Stimulated activated CD4-positive, alpha-beta T cell treated with anti-CD3 and anti-CD28 coated beads, Interleukin-12 subunit alpha, Interleukin-12 subunit beta, amount 100 ng/mL, for 24 hours (primary cell): ENCODE data around the gene TSPAN31.
A peak's percentile ranks its signal among the peaks of the same experiment; 100 is the strongest.
"Not testable (repeated sequence)": the region's sequence is repeated elsewhere in the genome, so short reads cannot be mapped to it uniquely, and the experiment has no call there.

Source experiments
- DNase-seq, 2 experiments: peaks; one replicate each; pipeline ENCODE4 v3.0.0-alpha.2; 2020; ENCODE audit warnings: low read depth in 2 of 2

The TSPAN31 gene

DNA sequence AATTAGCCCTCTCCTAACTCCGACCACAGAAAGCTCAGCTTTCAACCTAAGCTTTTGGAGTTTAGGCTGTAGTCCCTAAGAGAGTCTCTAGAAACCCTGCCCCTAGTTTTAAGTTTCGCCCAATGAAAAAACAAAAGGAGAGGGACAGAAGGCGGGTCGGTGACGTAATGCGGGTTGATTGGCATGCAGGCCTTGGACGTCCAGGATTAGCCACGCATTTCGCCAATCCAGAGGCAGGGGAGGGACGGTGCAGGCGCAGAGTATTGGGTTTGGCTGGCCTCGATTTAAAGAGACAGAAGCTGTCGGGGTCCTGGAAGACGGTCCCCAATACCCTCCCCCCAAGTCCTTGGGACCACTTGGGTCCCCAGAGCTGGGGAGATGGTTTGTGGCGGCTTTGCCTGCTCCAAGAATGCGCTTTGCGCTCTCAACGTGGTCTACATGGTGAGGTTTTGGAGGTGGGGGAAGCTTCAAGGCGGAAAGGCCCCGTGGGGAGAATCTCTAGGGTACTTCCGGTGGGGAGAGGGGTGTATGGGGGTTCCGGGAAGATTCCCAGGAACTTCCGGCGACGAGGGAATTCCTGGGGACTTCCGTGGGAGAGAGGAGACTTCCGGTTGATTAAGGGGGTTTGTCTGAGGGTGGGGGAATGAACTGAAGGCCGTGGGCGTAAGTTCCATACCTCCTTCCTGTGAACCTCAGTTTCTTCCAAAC lies at the start of gene TSPAN31:
TSPAN31 (plus strand) TSS at position 263 of the 708 bp plus-strand sequence; CDS start at position 379, 116 bp downstream.
- peak; percentile 91 to 94 for DNase-seq

- no peak for DNase-seq
Observed at GRCh38 chr12:57695770-57696432, 48.9 kb upstream of the TSPAN31 start.

GRCh38 chr12:57697076-57697475 lies 47.8 kb upstream of the TSPAN31 start:
- no peak for DNase-seq

DNA sequence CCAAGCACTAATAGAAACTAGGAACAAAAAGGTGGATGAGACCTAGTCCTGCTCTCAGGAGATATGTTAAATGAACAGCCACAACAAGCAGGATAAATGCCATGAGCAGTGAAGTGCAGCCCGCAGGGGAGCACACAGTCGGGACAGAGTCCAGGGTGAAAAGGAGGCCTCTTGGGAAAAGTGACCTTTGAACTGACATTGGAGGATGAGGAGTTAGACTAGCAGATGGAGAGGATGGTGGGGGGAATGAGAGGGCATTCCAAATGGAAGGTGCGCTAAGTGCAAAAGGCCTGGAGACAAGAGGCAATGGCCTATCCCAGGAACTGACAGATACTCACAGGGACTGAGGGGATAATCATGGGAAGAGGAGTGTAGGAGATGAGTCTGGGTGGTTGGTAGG lies 46.4 kb upstream of the TSPAN31 start:
- no peak for DNase-seq

- DNase-seq = no peak
Observed at GRCh38 chr12:57700317-57700716, 44.5 kb upstream of the TSPAN31 start.

GRCh38 chr12:57707250-57707649 lies 37.6 kb upstream of the TSPAN31 start:
- no peak for DNase-seq

- DNase-seq = no peak
Observed at GRCh38 chr12:57708296-57708695, 36.5 kb upstream of the TSPAN31 start.

DNA sequence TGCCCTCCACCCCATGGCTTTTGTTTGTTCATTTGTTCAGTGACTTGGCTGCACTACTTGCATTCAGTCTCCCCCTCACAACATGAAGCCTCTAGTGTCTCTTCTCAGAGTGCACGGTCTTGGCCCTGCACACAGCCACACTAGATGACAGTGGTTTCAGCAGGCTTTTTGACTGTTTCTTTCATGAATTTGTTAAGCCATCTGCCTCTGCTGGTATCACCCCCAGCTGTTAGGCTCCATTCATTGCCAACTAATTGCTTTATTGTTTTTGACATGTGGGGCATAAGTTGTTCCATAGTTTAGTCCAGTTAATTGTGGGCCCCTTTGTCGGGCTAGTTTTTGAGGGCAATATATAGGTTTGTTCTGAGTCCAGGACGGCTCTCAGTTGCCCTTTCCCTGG lies 32.1 kb upstream of the TSPAN31 start:
- no peak for DNase-seq

GRCh38 chr12:57713209-57713608 lies 31.6 kb upstream of the TSPAN31 start:
- no peak for DNase-seq

DNA sequence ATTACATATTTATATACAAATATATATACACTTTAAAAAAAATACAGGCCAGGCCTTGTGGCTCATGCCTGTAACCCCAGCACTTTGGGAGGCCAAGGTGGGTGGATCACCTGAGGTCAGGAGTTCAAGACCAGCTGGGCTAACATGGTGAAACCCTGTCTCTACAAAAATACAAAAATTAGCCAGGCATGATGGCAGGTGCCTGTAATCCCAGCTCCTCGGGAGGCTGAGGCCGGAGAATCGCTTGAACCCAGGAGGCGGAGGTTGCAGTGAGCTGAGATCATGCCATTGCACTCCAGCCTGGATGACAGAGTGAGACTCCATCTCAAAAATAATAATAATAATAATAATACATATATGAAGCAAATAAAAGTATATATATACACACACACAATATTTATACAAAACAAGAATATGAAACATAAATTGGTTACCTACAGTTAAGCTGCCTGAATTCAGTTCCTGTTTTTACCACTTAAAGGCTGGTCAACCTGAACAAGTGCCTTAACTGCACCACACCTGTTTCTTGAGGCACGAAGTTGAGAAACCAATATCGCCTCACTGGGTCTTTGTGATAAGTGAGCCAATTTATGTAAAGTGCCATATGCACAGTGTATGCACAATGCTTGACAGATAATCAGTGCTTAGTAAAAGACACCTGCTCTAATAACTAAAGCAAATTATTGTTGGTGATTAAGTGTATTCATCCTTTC lies 29.6 kb upstream of the TSPAN31 start:
- DNase-seq = not testable (repeated sequence)

GRCh38 chr12:57715786-57716185 lies 29.1 kb upstream of the TSPAN31 start:
- DNase-seq = no peak

DNA sequence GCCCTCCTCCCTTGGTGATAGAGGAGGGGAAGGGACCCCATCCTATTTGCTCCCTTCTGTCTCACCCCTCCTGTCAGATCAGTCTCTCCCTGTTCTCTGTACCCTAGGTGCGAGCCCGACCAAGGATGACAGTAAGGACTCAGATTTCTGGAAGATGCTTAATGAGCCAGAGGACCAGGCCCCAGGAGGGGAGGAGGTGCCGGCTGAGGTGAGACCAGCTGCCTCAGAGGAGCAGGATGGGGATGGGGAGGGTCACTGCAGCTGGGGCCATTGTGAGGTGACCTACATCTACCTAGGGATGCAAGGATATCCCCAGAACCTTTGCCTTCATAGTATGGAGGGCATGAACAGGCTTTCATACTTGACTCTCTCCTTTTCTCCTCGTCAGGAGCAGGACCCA lies 28.5 kb upstream of the TSPAN31 start:
- DNase-seq = no peak

GRCh38 chr12:57717131-57717530 lies 27.7 kb upstream of the TSPAN31 start:
- no peak for DNase-seq

- no peak for DNase-seq
Observed at GRCh38 chr12:57717846-57718640, 26.8 kb upstream of the TSPAN31 start.

GRCh38 chr12:57718641-57719528 lies 26.0 kb upstream of the TSPAN31 start:
- no peak for DNase-seq

- no peak for DNase-seq
Observed at GRCh38 chr12:57719777-57720605, 24.8 kb upstream of the TSPAN31 start.

DNA sequence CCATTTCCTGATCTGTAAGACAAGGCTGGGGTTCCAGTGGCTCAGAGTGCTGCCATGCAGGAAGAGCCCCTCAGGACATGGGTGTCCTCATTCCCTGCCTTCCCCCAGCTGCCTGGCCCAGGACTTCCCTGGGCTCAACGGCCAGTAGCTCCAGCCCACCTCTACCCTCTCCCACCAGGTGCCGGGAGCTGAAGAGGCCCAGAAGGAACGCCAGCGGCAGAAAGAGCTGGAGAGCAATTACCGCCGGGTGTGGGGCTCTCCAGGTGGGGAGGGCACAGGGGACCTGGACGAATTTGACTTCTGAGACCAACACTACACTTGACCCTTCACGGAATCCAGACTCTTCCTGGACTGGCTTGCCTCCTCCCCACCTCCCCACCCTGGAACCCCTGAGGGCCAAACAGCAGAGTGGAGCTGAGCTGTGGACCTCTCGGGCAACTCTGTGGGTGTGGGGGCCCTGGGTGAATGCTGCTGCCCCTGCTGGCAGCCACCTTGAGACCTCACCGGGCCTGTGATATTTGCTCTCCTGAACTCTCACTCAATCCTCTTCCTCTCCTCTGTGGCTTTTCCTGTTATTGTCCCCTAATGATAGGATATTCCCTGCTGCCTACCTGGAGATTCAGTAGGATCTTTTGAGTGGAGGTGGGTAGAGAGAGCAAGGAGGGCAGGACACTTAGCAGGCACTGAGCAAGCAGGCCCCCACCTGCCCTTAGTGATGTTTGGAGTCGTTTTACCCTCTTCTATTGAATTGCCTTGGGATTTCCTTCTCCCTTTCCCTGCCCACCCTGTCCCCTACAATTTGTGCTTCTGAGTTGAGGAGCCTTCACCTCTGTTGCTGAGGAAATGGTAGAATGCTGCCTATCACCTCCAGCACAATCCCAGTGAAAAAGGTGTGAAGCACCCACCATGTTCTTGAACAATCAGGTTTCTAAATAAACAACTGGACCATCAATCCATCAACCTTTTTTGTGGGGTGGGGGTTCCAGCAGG lies 23.9 kb upstream of the TSPAN31 start:
- no peak for DNase-seq

DNA sequence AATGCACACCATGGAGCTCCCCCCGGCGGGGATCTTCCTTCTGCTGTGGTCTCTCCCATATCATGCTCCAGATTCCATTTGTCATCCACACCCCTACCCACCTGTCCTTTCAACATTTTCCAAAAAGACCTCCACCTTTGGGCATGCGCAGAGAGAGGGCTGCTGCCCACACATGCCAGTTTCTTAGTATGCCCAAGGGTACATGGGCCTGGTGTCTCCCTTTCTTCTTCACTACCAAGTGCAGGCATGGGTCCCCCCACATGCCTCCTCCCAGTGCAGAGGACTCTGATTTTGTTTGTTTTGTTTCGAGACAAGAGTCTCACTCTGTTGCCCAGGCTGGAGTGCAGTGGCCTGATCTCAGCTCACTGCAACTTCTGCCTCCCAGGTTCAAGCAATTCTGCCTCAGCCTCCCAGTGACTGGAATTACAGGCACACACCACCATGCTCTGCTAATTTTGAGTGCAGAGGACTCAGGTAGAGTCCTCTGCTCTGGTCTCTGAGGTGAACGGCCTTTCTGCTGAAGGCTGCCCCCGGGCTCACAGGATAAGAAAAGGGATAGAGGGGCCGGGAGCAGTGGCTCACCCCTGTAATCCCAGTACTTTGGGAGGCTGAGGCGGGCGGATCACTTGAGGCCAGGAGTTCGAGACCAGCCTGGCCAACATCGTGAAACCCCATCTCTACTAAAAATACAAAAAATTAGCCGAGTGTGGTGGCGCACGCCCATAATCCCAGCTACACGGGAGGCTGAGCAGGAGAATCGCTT lies 22.8 kb upstream of the TSPAN31 start:
- DNase-seq = not testable (repeated sequence)
